Measurements from ENCODE around the gene COA3.

DNA sequence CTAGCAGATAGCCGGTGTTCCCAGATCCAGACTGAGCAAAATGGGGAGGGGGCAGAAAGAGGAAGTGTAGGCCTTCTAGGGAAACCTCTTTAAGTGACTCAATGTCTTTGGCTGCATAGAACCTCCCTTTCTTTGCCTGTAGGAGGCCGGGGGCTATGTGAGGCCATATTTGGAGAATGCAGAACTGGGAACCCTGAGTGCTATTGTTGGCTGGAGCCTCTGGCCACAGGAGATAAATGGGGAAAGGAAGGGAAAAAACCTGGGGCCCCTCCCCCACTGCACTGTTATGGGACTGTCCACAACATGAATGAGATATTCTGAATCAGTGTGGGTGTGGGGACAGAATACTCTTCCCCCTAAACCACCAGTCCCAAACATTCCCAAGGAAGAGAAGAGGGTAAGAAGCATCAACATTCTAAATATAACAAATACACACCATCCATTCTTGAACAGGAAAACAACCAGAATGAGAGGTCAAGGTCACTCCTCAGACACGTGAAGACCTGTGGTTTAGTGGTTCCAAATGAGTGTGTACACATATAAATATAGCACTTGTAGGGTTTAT, 22.9 kb downstream of the COA3 start:
- TF ChIP-seq CTCF (IDR thresholded peaks at IDR 0.05): no peak
- TF ChIP-seq POLR2A (IDR thresholded peaks at IDR 0.05): no peak

Data from uterus (tissue), 2 donors.